PC-3 (cell line): ENCODE measurements around the gene SLC35E4.

Experiments used
- CTCF ChIP-seq: fragments of 300-600 bp; sonication (generic); conservative IDR thresholded peaks from 2 replicates; pipeline ENCODE4 v1.5.1; 2017; ENCODE audit warnings: antibody characterized with exemption, low read depth, mild to moderate bottlenecking, low read length
- EZH2 ChIP-seq: fragments of 300-600 bp; sonication (generic); IDR thresholded peaks from one replicate; pipeline ENCODE4 v1.6.1; 2017; ENCODE audit warnings: antibody characterized with exemption, mild to moderate bottlenecking, low read length; ENCODE audit not compliant: unreplicated experiment
- EZH2phosphoT487 ChIP-seq: fragments of 300-600 bp; sonication (generic); IDR thresholded peaks from 2 replicates; pipeline ENCODE4 v1.6.1; 2018; ENCODE audit warnings: mild to moderate bottlenecking, antibody characterized with exemption, low read length, borderline replicate concordance

GRCh38 chr22:30694171-30694639, 58.6 kb downstream of the SLC35E4 start:
- no peak for TF ChIP-seq CTCF
- no peak for TF ChIP-seq EZH2
- TF ChIP-seq EZH2phosphoT487 = no peak
